Spinal cord (tissue), 10 donors: ENCODE results near the gene ATP8B3. TPM values are rescaled to one million over a fixed set of nuclear protein-coding genes. Genes with fewer than 3 reads are reported as not detected.

ENCODE experiments used
- DNase-seq, 6 donors: peaks; one replicate each; pipeline versions ENCODE4 v3.0.0 to v3.0.0-alpha.2; 2013 to 2015; ENCODE audit warnings: low spot score in 6 of 6, low read depth in 4 of 6
- H3K27ac ChIP-seq: one replicate; pipeline ENCODE4 v1.5.1; 2013; ENCODE audit warnings: low read depth, low read length, control low read depth
- H3K27me3 ChIP-seq: one replicate; pipeline ENCODE4 v1.6.1; 2013; ENCODE audit warnings: low read length; ENCODE audit not compliant: control insufficient read depth, insufficient read depth
- H3K36me3 ChIP-seq: one replicate; pipeline ENCODE4 v1.6.1; 2013; ENCODE audit warnings: low read length; ENCODE audit not compliant: control insufficient read depth, insufficient read depth
- H3K4me1 ChIP-seq: one replicate; pipeline ENCODE4 v1.6.1; 2013; ENCODE audit warnings: low read length; ENCODE audit not compliant: control insufficient read depth, insufficient read depth
- H3K4me3 ChIP-seq: one replicate; pipeline ENCODE4 v1.5.1; 2013; ENCODE audit warnings: low read depth, low read length, control low read depth
- H3K9me3 ChIP-seq: one replicate; pipeline ENCODE4 v1.6.1; 2013; ENCODE audit warnings: low read length; ENCODE audit not compliant: control insufficient read depth, insufficient read depth
- WGBS: methylation state at CpG from one replicate; pipeline ENCODE4 v1.1.5; 2013; ENCODE audit warnings: missing lambda C conversion rate; ENCODE audit not compliant: insufficient coverage; 5-methylcytosine and 5-hydroxymethylcytosine counted together
- polyA plus RNA-seq, 2 donors: library from polyadenylated mRNA; unstranded; fragments of 120-200 nt; gene quantifications; one replicate each; pipeline ENCODE4 v1.2.1, GENCODE V29; 2013; ENCODE audit not compliant: insufficient read length in 2 of 2
- total RNA-seq, 2 donors: library from RNA; depleted of rRNA in 1 of 2; stranded (reverse); fragments of 120-200 nt in 1 of 2; fragments of >200 nt in 1 of 2; gene quantifications; one replicate each; pipeline versions ENCODE4 v1.2.3 to v1.2.4, GENCODE V29; 2013 to 2014
- donor health status: healthy.

ATP8B3 gene
- total and polyA plus RNA-seq, 4 donors, result 1.0 to 2.1 (median 1.4) TPM

DNA sequence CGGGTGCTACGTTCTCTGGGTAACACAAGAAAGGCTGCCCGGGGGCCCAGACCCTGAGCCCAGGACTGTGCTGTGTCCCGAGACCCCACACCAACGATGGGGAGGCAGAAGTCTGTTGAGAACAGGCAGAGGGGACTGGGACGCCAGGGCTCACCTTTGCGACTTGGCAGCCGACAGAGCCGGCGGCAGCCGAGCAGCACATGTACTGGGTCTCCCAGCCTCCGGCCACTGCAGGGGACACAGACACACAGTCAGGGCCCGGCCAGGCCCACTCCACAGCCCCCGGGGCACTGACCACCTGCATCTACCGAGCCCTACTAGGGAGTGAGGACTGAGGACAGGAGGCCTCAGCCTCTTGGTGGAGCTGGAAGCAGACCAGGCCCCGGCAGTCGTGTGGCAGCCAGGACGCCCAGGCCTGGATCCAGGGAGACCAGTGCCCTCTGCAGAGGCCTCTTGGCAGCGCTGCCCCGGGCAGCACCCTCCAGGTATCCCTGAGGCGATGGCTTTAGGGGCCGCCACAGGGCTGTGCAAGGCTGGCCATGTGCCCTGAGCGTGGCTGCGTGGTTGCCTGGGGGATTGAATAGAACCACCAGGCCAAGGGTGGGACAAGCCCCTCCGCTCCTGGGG lies 5.6 kb upstream of the ATP8B3 start:
- WGBS, result 88% methylated on average over 25 of the region's 25 CpGs
- Histone ChIP-seq H3K4me1 (peaks cover 18% of the 10 kb centered on the region), H3K36me3 (peaks cover 89% of the 10 kb centered on the region), H3K27ac (no peak overlapping the region), H3K9me3 (no peaks in the 10 kb centered on the region), H3K27me3 (no peaks in the 10 kb centered on the region), H3K4me3 (no peak overlapping the region)
- no peak for DNase-seq

DNA sequence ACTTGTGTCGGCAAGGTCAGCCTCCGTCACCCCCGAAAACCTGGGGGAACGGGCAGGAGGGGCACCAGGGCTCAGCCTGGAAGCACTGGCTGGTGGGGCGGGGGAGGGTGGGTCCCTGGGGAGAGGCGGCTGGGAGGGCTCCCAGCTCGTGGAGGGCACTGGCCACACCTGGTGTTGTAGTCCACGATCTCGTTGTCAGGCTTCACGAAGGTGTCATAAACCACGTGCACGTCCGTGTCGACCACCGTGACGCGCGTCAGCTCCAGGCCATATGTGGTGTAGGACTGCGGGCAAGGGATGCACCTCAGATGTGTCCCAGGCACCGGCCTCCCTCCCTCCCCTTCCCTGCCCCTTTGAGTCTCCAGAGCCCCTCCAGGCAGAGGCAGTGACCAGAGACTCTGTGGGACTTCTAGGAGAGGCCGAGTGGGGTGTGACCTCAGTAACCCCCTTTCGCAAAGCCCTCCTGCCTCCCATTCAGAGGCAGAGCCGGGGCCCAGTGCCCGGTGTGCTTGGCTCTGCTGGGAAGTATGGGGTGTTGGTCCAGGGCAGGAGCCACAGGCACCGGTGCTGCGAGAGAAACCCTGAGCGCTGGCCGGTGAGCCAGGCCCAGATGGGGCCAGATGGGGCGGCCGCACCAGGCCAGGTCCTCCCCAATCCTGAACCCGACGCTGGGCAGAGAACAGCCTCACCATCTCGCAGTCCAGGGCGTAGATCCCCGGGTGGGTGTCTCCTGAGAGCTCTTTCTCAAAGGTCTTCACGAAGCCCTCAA lies 4.6 kb upstream of the ATP8B3 start:
- Histone ChIP-seq H3K27ac (no peak overlapping the region), H3K9me3 (no peaks in the 10 kb centered on the region), H3K36me3 (peaks cover 80% of the 10 kb centered on the region), H3K4me1 (peaks cover 20% of the 10 kb centered on the region), H3K27me3 (no peaks in the 10 kb centered on the region), H3K4me3 (no peak overlapping the region)
- DNase-seq, result no peak
- WGBS, result 94% methylated on average over 30 of the region's 36 CpGs

DNA sequence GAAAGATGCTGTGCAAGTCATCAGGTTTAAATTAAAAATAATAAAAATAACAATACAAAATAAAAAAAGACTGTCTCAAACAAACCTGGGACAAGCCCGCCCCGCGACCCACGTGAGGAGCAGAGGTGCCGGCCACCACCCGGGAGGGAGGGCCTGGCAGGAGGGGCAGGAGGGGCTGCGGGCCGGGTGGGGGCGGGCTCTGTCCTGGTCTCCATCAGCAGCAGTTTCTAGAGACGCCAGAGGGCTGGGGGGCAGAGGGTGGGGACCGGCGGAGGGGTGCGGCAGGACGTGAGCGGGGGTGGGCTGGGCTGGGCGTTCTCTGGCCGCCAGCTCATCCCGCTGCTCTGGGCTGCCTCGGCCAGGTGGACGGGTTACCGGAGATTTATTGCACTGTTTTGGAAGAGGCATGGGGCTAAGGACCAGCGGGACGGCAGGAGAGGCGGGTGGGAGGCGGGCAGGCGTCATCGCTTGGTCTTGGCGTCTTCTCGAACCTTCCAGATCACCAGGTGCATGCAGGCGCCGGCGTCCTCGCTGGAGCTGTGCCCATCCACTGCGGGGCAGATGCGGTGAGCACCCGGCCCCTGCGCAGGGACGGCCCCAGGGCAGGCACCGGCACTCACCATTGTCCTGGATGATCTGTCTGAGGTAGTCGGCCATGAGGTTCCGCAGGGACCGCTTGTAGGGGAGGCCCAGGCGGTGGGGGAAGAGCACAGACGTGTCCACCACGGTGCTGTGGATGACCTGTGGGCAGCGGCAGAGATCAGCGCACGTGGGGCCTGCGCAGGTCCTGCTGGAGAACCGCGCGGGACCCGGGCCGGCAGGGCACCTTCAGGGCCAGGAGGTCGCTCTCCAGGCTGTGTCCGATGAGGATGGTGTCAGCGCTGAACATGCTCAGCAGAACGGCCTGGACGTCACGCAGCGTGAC lies 3.8 kb upstream of the ATP8B3 start:
- no peak for DNase-seq
- Histone ChIP-seq H3K9me3 (no peaks in the 10 kb centered on the region), H3K4me1 (peaks cover 24% of the 10 kb centered on the region), H3K36me3 (peaks cover 71% of the 10 kb centered on the region), H3K27ac (no peak overlapping the region), H3K27me3 (no peaks in the 10 kb centered on the region), H3K4me3 (no peak overlapping the region)
- WGBS, result 83% methylated on average over 52 of the region's 61 CpGs

DNA sequence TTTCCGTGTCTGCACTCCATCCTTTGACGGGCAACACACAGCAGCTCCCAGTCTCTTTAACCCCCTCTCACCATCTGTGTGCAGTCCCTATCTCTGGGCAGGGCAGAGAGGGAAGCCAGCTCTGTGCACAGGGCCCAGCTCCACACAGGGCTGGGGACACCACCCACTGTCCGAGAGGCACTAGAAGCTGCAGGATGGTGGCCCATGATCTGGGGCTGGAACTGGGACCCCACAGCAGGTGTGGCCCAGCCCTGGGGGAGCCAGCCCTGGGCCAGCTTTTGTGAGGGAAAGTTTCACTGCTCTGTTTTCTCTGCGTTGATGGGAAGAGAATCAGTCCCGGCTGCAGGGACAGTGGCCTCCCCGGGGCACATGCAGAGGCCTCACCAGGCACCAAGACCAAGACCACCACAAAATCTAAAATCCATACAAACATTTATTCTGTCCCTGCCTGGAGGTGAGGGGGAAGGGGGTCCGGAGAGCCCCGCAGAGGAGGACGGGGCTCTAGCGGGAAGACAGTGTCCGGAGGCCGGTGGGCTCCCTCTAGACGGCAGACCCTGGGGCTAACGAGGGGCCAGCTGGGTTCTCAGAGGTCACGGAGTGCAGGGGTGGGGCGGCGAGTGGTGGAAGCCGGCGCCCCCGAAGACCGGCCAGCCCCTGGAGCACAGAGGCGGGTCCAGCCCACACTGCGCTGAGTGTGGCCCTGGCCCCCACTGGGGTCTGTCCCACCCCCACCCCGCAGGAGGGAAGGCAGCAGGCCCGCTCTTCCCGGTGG lies 2.9 kb upstream of the ATP8B3 start:
- Histone ChIP-seq H3K27me3 (no peaks in the 10 kb centered on the region), H3K27ac (no peak overlapping the region), H3K9me3 (no peaks in the 10 kb centered on the region), H3K36me3 (peaks cover 63% of the 10 kb centered on the region), H3K4me3 (no peak overlapping the region), H3K4me1 (peaks cover 24% of the 10 kb centered on the region)
- 75% methylated on average over 18 of the region's 26 CpGs for WGBS
- DNase-seq, result no peak

DNA sequence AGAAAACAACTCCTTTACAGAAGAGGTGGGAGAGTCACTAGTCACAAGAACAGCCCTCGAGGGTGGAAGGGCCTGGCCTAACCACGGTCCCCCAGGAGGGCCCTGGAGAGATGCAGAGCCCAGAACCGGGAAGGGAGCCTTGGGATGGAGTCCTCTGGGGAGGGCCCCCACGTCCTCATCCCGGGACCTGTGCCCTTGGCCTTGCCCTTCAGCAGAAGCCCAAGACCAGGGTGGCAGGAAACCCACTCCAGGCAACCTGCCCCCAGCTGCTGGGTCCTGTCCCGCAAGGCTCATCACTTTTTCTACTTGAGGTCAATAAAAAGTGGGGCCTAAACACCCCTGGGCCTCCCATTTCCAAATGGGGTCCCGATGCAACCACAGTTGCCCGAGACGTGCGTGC lies 2.3 kb upstream of the ATP8B3 start:
- H3K27ac ChIP-seq, result no peak overlapping the region
- peaks cover 24% of the 10 kb centered on the region for H3K4me1 ChIP-seq
- WGBS, result 82% methylated on average over 10 of the region's 10 CpGs
- no peaks in the 10 kb centered on the region for H3K27me3 ChIP-seq
- H3K36me3 ChIP-seq, result peaks cover 57% of the 10 kb centered on the region
- H3K9me3 ChIP-seq, result no peaks in the 10 kb centered on the region
- no peak overlapping the region for H3K4me3 ChIP-seq
- DNase-seq, result no peak

DNA sequence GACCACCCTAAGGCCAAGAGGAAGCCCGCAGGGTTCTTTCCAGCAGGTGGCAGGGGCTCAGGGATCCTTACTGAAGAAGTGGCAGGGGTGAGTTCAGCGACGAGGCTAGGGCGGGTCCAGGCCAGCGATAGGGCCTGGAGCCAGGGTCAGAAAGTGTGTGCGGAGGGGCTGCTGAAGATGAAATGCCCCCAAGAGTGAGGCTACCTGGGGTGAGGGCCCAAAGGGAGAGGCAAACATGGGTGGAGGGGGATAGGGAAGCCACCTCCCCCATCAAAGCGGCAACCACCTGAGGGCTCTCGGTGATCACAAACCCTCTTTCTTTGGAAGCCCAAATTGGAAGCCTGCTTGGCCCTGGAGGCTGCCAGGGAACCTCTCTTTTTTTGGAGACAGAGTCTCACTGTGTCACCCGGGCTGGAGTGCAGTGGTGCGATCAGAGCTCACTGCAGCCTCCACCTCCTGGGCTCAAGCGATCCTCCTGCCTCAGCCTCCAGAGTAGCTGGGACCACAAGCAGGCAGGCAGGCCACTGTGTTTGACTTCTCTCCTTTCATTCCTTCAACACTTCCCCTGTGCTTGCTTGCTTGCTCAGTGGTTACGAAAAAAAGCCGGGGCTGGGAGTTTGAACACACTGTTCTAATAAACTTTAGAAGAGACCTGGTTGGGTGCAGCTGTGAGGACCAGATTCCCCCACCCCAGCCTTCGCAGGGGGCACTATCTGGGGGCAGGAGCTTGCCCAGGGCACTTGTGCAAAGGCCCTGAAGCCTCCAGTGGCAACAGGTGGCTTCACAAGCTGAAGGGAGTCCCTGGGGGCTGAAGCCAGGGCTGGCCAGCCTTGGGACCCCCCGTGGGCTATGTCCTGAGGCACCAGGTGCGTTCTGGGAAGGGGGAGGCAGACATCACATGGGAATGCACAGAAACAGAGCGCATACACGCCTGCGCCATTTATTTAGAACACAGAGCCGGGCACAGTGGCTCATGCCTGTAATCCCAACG lies 1.4 kb upstream of the ATP8B3 start:
- Histone ChIP-seq H3K27ac (no peak overlapping the region), H3K36me3 (peaks cover 48% of the 10 kb centered on the region)

DNA sequence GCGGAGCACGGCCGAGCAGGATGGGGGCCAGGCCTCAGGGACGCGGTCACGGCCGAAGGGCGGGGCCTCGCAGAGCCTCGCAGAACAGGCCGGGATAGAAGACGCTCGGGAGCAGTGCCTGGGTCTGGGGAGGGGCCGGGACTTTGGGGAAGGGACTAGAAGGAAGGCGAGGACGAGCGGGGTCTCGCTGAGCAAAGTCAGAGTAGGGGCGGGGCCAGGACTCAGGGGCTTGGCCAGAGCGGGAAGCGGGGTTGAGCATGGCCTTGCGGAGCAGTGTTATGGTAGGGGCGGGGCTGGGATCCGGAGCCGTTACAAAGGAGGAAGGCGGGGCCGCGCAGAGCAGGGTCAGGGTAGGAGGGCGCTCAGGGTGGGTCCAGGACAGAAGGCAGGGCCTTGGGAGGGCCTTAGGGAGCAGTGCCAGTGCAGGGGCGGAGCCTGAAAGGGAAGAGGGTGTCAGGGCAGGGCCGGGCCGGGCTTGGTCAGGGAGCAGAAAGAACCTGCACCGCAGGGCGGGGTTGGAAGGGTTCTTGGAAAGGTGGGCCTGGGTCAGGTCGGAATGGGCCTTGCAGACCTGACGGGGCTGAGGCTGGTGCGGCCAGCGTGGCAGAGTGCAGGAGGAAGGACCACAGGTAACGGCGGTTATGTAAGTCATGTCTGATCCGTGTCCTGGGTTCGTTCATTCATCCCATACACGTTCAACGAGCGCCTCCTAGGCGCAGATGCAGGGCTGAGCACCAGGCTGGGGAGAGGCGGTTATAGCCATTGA lies 533 bp upstream of the ATP8B3 start:
- Histone ChIP-seq H3K36me3 (peaks cover 39% of the 10 kb centered on the region), H3K27ac (peak overlapping the region; percentile 67), H3K27me3 (no peaks in the 10 kb centered on the region), H3K4me1 (peaks cover 24% of the 10 kb centered on the region), H3K4me3 (peak overlapping the region; percentile 55), H3K9me3 (no peaks in the 10 kb centered on the region)
- DNase-seq, result peak; percentile 51 to 94 (median 58)
- 0% methylated on average over 46 of the region's 47 CpGs for WGBS

More for the DNA sequence above, 1.4 kb upstream of the ATP8B3 start:
- H3K27me3 ChIP-seq, result no peaks in the 10 kb centered on the region
- peak overlapping the region; percentile 55 for H3K4me3 ChIP-seq
- peaks cover 24% of the 10 kb centered on the region for H3K4me1 ChIP-seq
- no peaks in the 10 kb centered on the region for H3K9me3 ChIP-seq
- no peak for DNase-seq
- WGBS, result 66% methylated on average over 16 of the region's 21 CpGs

DNA sequence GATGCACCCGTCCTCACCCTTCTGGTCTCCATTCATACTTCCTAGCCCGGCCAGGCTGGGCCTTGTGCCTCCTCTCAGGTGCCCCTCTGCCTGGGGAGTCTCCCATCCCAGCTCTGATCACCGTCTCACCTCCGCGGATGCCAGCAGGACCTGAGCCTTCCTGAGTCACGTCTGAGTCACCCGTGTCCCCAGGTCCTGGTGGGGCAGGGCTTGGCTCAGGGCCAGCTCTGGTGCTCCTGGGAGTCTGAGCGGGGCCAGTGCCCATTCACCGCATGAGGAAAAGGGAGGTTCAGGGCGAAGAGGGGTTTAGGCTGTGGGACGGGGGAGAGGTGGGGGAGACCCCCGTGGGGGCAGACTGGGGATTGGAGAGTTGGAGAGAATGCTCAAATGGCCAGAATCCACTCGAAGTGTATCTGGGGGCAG lies 593 bp downstream of the ATP8B3 start:
- H3K36me3 ChIP-seq, result peaks cover 28% of the 10 kb centered on the region
- H3K27ac ChIP-seq, result no peak overlapping the region
- peaks cover 24% of the 10 kb centered on the region for H3K4me1 ChIP-seq
- H3K4me3 ChIP-seq, result no peak overlapping the region
- WGBS, result 38% methylated on average over 13 of the region's 13 CpGs
- H3K27me3 ChIP-seq, result no peaks in the 10 kb centered on the region
- DNase-seq, result peak in 2 of 6 donors; percentile 3 to 30
- no peaks in the 10 kb centered on the region for H3K9me3 ChIP-seq
